MM.1S (cell line): ENCODE data around the gene PTPN18.
"Not testable (repeated sequence)": the region's sequence is repeated elsewhere in the genome, so short reads cannot be mapped to it uniquely, and the experiment has no call there.

Experiments
- EZH2phosphoT487 ChIP-seq: fragments of 300-600 bp; sonication (generic); IDR thresholded peaks from 2 replicates; pipeline ENCODE4 v1.6.1; 2018; ENCODE audit warnings: antibody characterized with exemption, low read length
- TF ChIP-seq, protein P1 (sequence below): fragments of 300-600 bp; sonication (generic); IDR thresholded peaks from 2 replicates; pipeline ENCODE4 v1.5.1; 2016; ENCODE audit warnings: antibody characterized with exemption, low read length, mixed read lengths

- TF ChIP-seq, protein P1, sequence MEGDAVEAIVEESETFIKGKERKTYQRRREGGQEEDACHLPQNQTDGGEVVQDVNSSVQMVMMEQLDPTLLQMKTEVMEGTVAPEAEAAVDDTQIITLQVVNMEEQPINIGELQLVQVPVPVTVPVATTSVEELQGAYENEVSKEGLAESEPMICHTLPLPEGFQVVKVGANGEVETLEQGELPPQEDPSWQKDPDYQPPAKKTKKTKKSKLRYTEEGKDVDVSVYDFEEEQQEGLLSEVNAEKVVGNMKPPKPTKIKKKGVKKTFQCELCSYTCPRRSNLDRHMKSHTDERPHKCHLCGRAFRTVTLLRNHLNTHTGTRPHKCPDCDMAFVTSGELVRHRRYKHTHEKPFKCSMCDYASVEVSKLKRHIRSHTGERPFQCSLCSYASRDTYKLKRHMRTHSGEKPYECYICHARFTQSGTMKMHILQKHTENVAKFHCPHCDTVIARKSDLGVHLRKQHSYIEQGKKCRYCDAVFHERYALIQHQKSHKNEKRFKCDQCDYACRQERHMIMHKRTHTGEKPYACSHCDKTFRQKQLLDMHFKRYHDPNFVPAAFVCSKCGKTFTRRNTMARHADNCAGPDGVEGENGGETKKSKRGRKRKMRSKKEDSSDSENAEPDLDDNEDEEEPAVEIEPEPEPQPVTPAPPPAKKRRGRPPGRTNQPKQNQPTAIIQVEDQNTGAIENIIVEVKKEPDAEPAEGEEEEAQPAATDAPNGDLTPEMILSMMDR: not testable (repeated sequence)
- TF ChIP-seq EZH2phosphoT487: not testable (repeated sequence)
Measured at GRCh38 chr2:130406280-130406679, 50.4 kb downstream of the PTPN18 start.
